ENCODE measurements around the gene HMGB2.

GRCh38 chr4:173282256-173282562 lies 51.9 kb downstream of the HMGB2 start:
- no peak for TF ChIP-seq CTCF (IDR thresholded peaks at IDR 0.05)
- TF ChIP-seq POLR2AphosphoS5 (IDR thresholded peaks at IDR 0.05; ENCODE audit: low read depth, low read length) = no peak
- TF ChIP-seq TCF7L2 (IDR thresholded peaks at IDR 0.05; ENCODE audit: low read depth, low read length) = no peak
- TF ChIP-seq REST (IDR thresholded peaks at IDR 0.05; ENCODE audit: insufficient read depth in 1 of 2, low read depth in 2 of 2, low read length in 1 of 2) = no peak
- no peak for TF ChIP-seq SIN3A (IDR thresholded peaks at IDR 0.05; ENCODE audit: borderline replicate concordance, insufficient read depth, low read depth, low read length)

Data from Panc1 (cell line).